Dermis blood vessel endothelial cell (primary cell): ENCODE measurements around the gene WASHC2C. TPM values are rescaled to one million over a fixed set of nuclear protein-coding genes. Genes with fewer than 3 reads are reported as not detected.

Experiments
- total RNA-seq: library from RNA; depleted of rRNA; stranded (reverse); fragments of >200 nt; gene quantifications from 2 replicates; pipeline ENCODE4 v1.2.3, GENCODE V29; 2014

The WASHC2C gene
- total RNA-seq, 1 donor from 2014 or later = 31.3 TPM

Other genes starting within 250 kb of the WASHC2C start
- gene ZFAND4, start 54.5 kb upstream of the WASHC2C start, total RNA-seq = 6.0 and 9.5 TPM in 2 replicates
- 2.8 and 5.6 TPM in 2 replicates for gene AGAP4, start 120.2 kb downstream of the WASHC2C start, total RNA-seq
- gene TIMM23, start 245.2 kb downstream of the WASHC2C start, total RNA-seq = 71.5 and 73.8 TPM in 2 replicates